C4-2B (cell line): ENCODE results near the gene TOX2.

ENCODE experiments used
- ZFX ChIP-seq: fragments of 450-650 bp; IDR thresholded peaks from 2 replicates; pipeline ENCODE4 v1.6.1; 2017
- TF ChIP-seq, protein P1 (sequence below): fragments of 450-650 bp; conservative IDR thresholded peaks from 2 replicates; pipeline ENCODE4 v1.5.1; 2017; ENCODE audit warnings: mild to moderate bottlenecking

DNA sequence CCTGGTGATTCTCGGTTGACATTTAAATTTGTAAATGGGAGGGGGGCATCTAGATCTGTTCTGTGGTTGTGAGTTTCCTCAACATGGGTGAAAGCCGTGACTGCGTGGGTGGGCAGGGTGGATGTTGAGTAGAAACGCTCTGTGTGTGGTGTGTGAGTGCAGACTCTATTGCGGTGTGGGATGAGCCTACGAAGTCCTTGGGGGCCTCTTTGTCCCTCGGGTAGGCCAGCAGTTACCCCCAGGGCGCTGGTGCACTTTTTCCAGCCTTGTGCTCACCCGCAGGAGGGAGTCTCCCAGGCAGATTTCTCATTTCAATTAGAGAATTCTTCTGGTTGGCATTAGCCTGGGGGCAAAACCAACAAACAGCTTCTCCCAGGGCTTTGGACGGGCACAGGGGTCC, 10.6 kb downstream of the TOX2 start:
- TF ChIP-seq, protein P1, sequence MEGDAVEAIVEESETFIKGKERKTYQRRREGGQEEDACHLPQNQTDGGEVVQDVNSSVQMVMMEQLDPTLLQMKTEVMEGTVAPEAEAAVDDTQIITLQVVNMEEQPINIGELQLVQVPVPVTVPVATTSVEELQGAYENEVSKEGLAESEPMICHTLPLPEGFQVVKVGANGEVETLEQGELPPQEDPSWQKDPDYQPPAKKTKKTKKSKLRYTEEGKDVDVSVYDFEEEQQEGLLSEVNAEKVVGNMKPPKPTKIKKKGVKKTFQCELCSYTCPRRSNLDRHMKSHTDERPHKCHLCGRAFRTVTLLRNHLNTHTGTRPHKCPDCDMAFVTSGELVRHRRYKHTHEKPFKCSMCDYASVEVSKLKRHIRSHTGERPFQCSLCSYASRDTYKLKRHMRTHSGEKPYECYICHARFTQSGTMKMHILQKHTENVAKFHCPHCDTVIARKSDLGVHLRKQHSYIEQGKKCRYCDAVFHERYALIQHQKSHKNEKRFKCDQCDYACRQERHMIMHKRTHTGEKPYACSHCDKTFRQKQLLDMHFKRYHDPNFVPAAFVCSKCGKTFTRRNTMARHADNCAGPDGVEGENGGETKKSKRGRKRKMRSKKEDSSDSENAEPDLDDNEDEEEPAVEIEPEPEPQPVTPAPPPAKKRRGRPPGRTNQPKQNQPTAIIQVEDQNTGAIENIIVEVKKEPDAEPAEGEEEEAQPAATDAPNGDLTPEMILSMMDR, result no peak
- TF ChIP-seq ZFX, result no peak
